ENCODE data around the gene PADI2. TPM values are rescaled to one million over a fixed set of nuclear protein-coding genes. Genes with fewer than 3 reads are reported as not detected.

PADI2 gene
- total RNA-seq, 1 experiment from 2014 or later, result 14.0 TPM

- no TSS peak for BruUV-seq (replicated peaks)
- intact Hi-C loops (cut with micrococcal nuclease; ENCODE audit: unreplicated experiment), result no loop called here
- POLR2A ChIA-PET (ENCODE audit: unreplicated experiment), result no interaction called here
These were observed 36.5 kb downstream of the PADI2 start for GRCh38 chr1:17082761-17083160.

GRCh38 chr1:17081439-17081838 lies 37.8 kb downstream of the PADI2 start:
- H3F3A ChIP-seq (ENCODE audit: insufficient read depth, low read depth), result no peaks in the 10 kb centered on the region
- H3K27me3 ChIP-seq (ENCODE audit: insufficient read depth, low read depth), result no peaks in the 10 kb centered on the region
- no peaks in the 10 kb centered on the region for H3K4me1 ChIP-seq (replicated peaks; ENCODE audit: insufficient read depth)
- no TSS peak for BruUV-seq (replicated peaks)
- H3K4me3 ChIP-seq, result no peak overlapping the region
- intact Hi-C loops (cut with micrococcal nuclease; ENCODE audit: unreplicated experiment), result loop anchor here (1.0 kb wide), 1 partner anchor 38 kb away; the partner anchor contains the start of gene PADI2
- H3K36me3 ChIP-seq (ENCODE audit: low read depth), result no peaks in the 10 kb centered on the region
- no peak overlapping the region for H3K4me2 ChIP-seq
- no peaks in the 10 kb centered on the region for H3K79me2 ChIP-seq (ENCODE audit: low read depth)
- no peak overlapping the region for H3K27ac ChIP-seq
- POLR2A ChIA-PET (ENCODE audit: unreplicated experiment), result no interaction called here
- H3K9me3 ChIP-seq (ENCODE audit: insufficient read depth, low read depth), result no peaks in the 10 kb centered on the region
- H3K9me2 ChIP-seq (ENCODE audit: insufficient read depth), result no peaks in the 10 kb centered on the region
- DNase-seq, result peak in 1 of 2 experiments; percentile 58
- no peak overlapping the region for H2AFZ ChIP-seq
- CTCF ChIA-PET, result no interaction called here
- H4K20me1 ChIP-seq (ENCODE audit: insufficient read depth), result no peaks in the 10 kb centered on the region
- no peak for TF ChIP-seq EZH2 (IDR thresholded peaks at IDR 0.05; ENCODE audit: low read depth)
- no peak for TF ChIP-seq CTCF (conservative IDR thresholded peaks at IDR 0.05)

More at GRCh38 chr1:17082761-17083160, 36.5 kb downstream of the PADI2 start:
- CTCF ChIA-PET, result no interaction called here
- Histone ChIP-seq H3K79me2 (ENCODE audit: low read depth) (no peaks in the 10 kb centered on the region), H3K36me3 (ENCODE audit: low read depth) (no peaks in the 10 kb centered on the region), H3K4me2 (no peak overlapping the region), H3K4me1 (replicated peaks; ENCODE audit: insufficient read depth) (no peaks in the 10 kb centered on the region), H3K27me3 (ENCODE audit: insufficient read depth, low read depth) (no peaks in the 10 kb centered on the region), H3F3A (ENCODE audit: insufficient read depth, low read depth) (no peaks in the 10 kb centered on the region), H3K9me2 (ENCODE audit: insufficient read depth) (no peaks in the 10 kb centered on the region), H2AFZ (no peak overlapping the region), H3K4me3 (no peak overlapping the region), H3K27ac (no peak overlapping the region), H3K9me3 (ENCODE audit: insufficient read depth, low read depth) (no peaks in the 10 kb centered on the region), H4K20me1 (ENCODE audit: insufficient read depth) (no peaks in the 10 kb centered on the region)
- no peak for TF ChIP-seq EZH2 (IDR thresholded peaks at IDR 0.05; ENCODE audit: low read depth)
- no peak for TF ChIP-seq CTCF (conservative IDR thresholded peaks at IDR 0.05)
- no peak for DNase-seq

GRCh38 chr1:17080880-17081279 lies 38.4 kb downstream of the PADI2 start:
- Histone ChIP-seq H3K9me3 (ENCODE audit: insufficient read depth, low read depth) (no peaks in the 10 kb centered on the region), H3K36me3 (ENCODE audit: low read depth) (no peaks in the 10 kb centered on the region), H3K79me2 (ENCODE audit: low read depth) (no peaks in the 10 kb centered on the region), H3K4me2 (no peak overlapping the region), H3K27me3 (ENCODE audit: insufficient read depth, low read depth) (no peaks in the 10 kb centered on the region), H3F3A (ENCODE audit: insufficient read depth, low read depth) (no peaks in the 10 kb centered on the region), H4K20me1 (ENCODE audit: insufficient read depth) (no peaks in the 10 kb centered on the region), H3K9me2 (ENCODE audit: insufficient read depth) (no peaks in the 10 kb centered on the region), H3K4me1 (replicated peaks; ENCODE audit: insufficient read depth) (no peaks in the 10 kb centered on the region), H3K27ac (no peak overlapping the region), H3K4me3 (no peak overlapping the region), H2AFZ (no peak overlapping the region)
- no TSS peak for BruUV-seq (replicated peaks)
- CTCF ChIA-PET, result no interaction called here
- DNase-seq, result peak in 1 of 2 experiments; percentile 60
- POLR2A ChIA-PET (ENCODE audit: unreplicated experiment), result no interaction called here
- intact Hi-C loops (cut with micrococcal nuclease; ENCODE audit: unreplicated experiment), result loop anchor here (1.0 kb wide), 1 partner anchor 38 kb away; the partner anchor contains the start of gene PADI2
- TF ChIP-seq EZH2 (IDR thresholded peaks at IDR 0.05; ENCODE audit: low read depth) (no peak), CTCF (conservative IDR thresholded peaks at IDR 0.05) (no peak)

All from PC-9 (cell line).